GM12878 (cell line): Measurements from ENCODE around the gene MYPN.

Experiments used
- CTCF ChIP-seq, 3 experiments: IDR thresholded peaks in 2 of 3; conservative IDR thresholded peaks in 1 of 3; 2 replicates each; pipeline ENCODE4 v1.5.1; 2011; ENCODE audit warnings: low read depth in 3 of 3, low read length in 3 of 3, mild to moderate bottlenecking in 3 of 3, control low read depth in 2 of 3, moderate library complexity in 2 of 3, inconsistent platforms in 1 of 3, mixed read lengths in 1 of 3; ENCODE audit not compliant: control insufficient read depth in 2 of 3, insufficient read depth in 1 of 3; ENCODE audit errors: extremely low read depth in 1 of 3
- NFYA ChIP-seq: IDR thresholded peaks from 2 replicates; pipeline ENCODE4 v1.6.1; 2011; ENCODE audit warnings: low read depth, mild to moderate bottlenecking, low read length, improper control_type of control experiment, borderline replicate concordance
- POLR2A ChIP-seq: IDR thresholded peaks from 2 replicates; pipeline ENCODE4 v1.6.1; 2011; ENCODE audit warnings: low read depth, mild to moderate bottlenecking, low read length
- POLR2AphosphoS5 ChIP-seq: IDR thresholded peaks from 2 replicates; pipeline ENCODE4 v1.6.1; 2011; ENCODE audit warnings: mild to moderate bottlenecking, low read length, inconsistent platforms
- SUPT20H ChIP-seq: IDR thresholded peaks from 2 replicates; pipeline ENCODE4 v1.6.1; 2011; ENCODE audit warnings: low read depth, mild to moderate bottlenecking, low read length, moderate library complexity, borderline replicate concordance; ENCODE audit not compliant: control insufficient read depth
- ZNF274 ChIP-seq: IDR thresholded peaks from one replicate; pipeline ENCODE4 v1.8.0; 2011; ENCODE audit not compliant: insufficient read length, insufficient read depth
- ZNF384 ChIP-seq: IDR thresholded peaks from 2 replicates; pipeline ENCODE4 v1.6.1; 2012; ENCODE audit warnings: low read depth, mild to moderate bottlenecking, low read length, improper control_type of control experiment, borderline replicate concordance

DNA sequence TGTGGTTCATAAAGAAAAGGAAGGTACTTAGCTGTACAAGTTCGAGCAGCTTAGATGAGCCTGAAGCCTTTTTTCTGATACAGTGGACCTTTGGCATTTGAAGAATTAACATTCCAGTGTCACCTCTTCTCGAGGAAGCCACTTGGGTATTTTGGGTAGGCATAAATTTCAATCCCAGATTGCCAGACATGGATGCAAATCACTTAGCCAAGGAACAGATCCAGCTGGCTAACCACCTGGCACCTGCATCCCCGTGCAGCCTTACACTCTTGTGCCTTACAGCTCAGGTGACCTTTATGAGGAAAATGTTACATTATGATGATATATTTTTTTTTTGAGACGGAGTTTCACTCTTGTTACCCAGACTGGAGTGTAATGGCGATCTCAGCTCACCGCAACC is 138.6 kb downstream of the MYPN start:
- TF ChIP-seq ZNF384 (no peak), NFYA (no peak), SUPT20H (no peak), CTCF (IDR thresholded peaks at IDR 0.05 in 2 of 3, conservative IDR thresholded peaks at IDR 0.05 in 1 of 3; ENCODE audit: control insufficient read depth in 2 of 3, extremely low read depth in 1 of 3, insufficient read depth in 1 of 3, low read depth in 3 of 3, low read length in 3 of 3) (no peak), POLR2AphosphoS5 (no peak), ZNF274 (no peak), POLR2A (no peak)
